Left ventricle myocardium superior (tissue), 1 donor: ENCODE measurements around the gene C1orf52. TPM values are rescaled to one million over a fixed set of nuclear protein-coding genes. Genes with fewer than 3 reads are reported as not detected.

Source experiments
- ATAC-seq: fragments of 200-7000 bp; cut with Tn5 transposase; one replicate; pipeline ENCODE4 v1.9.1; 2020; ENCODE audit warnings: mild to moderate bottlenecking, moderate library complexity
- DNase-seq: peaks from one replicate; pipeline ENCODE4 v3.0.0-alpha.2; 2020
- intact Hi-C: fragments of 100-400 bp; cut with micrococcal nuclease; formaldehyde crosslinking; loops from one replicate; pipeline ENCODE4 v1.11.0; 2022
- long read RNA-seq: library from polyadenylated mRNA; unstranded; transcript quantifications from one replicate; pipeline ENCODE4 v2.0.0, GENCODE V29; 2021
- total RNA-seq: library from RNA; stranded (reverse); fragmentation: NEBNext Ultra II Directional; extraction: Animal tissue kit (Norgen Biotek cat#: 25700); gene quantifications from one replicate; pipeline ENCODE4 v1.2.1, GENCODE V29; 2021
- donor health status: DM: no; HTN: yes; CAD: no; lungs with severe emphysema.

Gene C1orf52
- total RNA-seq = 18.7 TPM
- long read RNA-seq, transcript C1orf52-203 (3 exons, 1,219 nt) = major isoform, 35 of 46 reads
- long read RNA-seq, transcript C1orf52-201 (4 exons, 3,391 nt) = minor isoform, 9 of 46 reads
- long read RNA-seq, partial matches to known transcripts = 0 of 46 reads
- long read RNA-seq, other reads (novel, unspliced or antisense) = 2 of 46 reads

DNA sequence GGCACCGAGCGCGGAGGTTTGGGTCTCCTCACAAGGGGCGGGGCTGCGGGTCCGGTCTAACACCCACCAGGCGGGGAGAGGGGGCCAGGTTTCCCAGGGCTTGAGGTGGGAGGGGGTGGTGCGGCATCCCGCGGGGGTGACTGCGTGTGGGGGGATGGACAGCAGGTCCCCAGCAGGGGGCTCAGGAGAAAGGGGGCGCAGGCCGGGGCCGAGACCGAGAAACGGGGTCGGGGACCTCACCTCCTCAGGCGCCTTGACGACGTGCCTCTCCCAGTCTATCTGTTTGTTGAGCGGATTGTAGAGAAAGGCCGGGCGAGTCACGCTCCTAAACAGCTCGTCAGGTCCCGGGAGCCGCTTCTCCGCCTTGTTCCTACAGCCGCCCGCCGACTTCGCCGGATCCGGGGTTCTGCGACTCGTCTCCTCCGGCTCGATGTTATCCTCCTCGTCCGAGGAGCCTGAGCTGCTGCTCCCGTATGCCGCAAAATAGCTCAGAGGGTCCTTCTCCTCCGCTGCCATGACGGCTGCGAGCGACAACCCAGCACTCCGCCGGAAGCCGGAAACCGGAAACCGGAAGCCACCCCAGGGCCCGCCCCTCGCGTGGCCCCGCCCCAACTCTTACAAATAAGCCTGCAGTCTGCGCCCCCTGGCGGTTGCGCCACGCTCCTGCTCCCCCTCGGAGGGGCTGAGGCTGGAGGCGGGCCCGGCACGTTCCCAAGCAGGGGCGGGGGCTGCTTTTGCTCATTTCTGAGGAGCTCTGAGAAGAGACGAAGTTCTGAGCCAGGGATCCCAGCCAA lies at the start of gene C1orf52:
C1orf52 (minus strand) TSS at position 545 of the 794 bp plus-strand sequence; CDS start at position 516, 29 bp downstream.
- peak; percentile 98 for DNase-seq
- ATAC-seq = peak; percentile 98
- intact Hi-C loops = loop anchor here (5.0 kb wide), 1 partner anchor 312 kb away; no protein-coding TSS in a partner anchor

DNA sequence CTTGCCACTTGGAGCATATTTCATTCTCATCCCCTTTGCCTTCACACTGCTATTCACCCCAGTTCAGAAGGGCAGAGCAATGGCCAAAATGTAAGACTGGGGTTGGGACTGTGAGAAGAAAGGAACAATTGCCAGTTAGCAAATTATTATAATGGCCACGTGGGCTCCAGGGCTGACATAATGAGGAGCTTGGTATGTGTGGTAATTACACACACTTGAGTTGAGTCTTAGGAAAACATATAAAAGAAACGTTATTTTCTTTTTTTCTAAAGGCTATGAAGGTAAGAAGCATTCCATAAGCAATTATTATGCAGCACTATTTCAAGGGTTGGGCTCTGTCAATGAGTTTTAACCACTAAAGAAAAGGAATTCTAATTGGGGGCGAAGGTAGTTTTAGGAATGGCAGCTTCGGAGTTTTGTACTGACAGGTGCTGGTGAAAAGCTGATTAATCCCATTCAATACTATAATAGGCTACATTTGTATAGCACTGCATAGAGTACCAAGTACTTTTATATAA lies 49.4 kb upstream of the C1orf52 start:
- no peak for DNase-seq
- intact Hi-C loops = loop anchor here (2.0 to 5.0 kb wide), 3 partner anchors 88 to 383 kb away; no protein-coding TSS in a partner anchor
- ATAC-seq = no peak

DNA sequence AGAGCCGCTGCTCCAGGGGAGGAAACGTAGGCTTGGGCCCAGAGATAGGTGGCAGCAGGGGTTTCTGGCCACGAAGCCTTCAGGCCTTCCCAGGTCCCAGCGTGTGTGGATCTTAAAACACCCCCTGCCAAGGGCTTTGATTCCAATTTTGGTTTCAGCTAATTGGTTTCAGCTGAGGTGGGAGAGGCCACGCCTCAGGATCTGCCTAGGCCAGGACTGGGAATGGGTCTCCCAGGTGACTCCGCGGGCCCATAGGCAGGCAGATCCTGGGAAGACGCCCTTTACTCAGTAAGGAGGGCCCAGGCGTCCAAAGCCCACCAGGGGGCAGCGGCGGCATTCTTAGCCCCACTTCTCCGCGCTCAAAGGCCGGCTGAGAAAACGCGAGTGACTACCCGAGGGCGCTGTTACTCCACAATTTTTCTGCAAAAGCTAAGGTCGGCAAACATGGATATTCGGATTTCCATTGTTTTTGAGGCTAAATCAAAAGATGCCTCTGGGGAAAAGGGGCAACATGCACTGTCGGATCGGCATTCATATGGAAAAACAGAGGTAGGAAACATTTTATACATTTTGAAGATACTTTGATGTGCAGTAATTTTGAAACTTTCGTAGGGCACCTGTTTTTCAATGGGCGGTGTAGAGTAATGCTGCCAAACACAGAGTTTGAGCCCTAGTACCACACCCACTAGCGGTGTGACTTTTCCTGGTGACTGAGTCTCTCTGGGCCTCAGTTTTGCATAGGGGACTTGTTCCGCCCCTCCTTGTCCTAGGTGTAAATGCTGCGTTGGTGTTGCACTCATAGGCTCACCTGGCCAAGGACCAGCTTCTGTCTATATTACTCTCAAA lies 48.7 kb upstream of the C1orf52 start:
- peak; percentile 99 for ATAC-seq
- intact Hi-C loops = loop anchor here (2.0 to 5.0 kb wide), 3 partner anchors 89 to 384 kb away; no protein-coding TSS in a partner anchor
- DNase-seq = peak; percentile 93

DNA sequence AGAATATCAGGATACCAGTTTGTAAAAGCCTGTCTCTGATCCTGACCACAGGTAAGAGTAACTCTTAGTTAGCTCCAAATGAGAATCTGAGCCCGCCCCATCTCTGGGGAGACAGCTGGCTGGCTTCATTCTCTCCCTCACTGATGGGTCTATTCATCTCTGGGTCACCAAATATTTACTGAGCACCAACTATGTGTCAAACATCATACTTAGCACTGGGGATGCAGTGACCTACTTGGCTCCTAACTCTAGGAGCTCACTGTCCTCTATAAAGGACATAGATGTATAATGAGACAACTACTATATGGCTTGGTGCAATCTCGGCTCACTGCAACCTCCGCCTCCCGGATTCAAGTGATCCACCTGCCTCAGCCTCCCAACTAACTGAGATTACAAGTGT lies 46.8 kb upstream of the C1orf52 start:
- DNase-seq (no peak), ATAC-seq (no peak)
- intact Hi-C loops = loop anchor here (5.0 kb wide), 2 partner anchors 196 to 386 kb away; no protein-coding TSS in a partner anchor

DNA sequence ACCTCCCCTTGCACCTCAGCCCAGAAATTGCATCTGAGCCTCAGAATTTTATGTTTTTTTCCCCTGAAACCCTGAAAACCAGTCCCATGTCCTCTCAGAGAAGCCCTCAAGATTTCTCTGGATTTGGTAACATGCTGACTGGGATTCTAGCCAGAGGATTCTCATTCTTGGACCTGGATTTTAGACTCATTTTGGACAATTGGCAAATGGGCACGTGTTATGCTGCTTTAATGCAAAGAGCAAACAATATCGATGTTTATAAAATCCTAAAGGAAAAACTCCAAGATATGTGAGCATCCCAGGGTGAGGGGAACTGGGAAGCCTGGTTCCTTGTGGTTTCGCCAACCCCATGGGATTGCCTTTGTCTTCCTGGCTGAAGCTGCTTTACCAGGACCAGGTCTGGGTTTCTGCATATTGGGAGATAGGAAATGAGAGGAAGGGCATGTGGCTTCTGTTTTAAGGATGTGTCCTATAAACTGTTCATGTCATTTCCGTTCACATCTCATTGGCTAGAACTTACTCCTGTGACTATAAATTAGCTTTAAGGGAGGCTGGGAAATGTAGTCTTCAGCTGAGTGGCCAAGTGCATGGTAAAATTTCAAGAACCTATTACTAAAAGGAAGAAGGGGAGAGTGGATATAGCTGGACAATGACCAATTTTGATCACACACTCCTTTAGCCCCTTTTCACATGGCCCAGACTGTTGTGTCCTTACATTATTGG lies 44.1 kb upstream of the C1orf52 start:
- ATAC-seq (no peak), DNase-seq (no peak)
- intact Hi-C loops = no loop called here

DNA sequence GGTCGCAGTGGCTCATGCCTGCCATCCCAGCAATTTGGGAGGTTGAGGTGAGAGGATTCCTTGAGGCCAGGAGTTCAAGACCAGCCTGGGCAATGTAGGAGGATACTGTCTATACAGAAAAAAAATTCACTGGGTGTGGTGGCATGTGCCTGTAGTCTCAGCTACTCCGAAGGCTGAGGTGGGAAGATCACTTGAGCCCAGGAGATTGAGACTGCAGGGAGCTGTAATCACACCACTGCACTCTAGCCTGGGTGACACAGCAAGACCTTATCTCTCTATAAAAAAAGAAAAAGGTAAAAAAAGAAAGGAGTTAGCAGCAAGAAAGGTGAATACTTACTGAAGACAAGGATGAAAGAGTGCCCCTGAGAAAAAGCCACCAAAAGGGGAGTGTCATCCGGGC lies 40.7 kb upstream of the C1orf52 start:
- ATAC-seq (no peak), DNase-seq (no peak)
- intact Hi-C loops = no loop called here

DNA sequence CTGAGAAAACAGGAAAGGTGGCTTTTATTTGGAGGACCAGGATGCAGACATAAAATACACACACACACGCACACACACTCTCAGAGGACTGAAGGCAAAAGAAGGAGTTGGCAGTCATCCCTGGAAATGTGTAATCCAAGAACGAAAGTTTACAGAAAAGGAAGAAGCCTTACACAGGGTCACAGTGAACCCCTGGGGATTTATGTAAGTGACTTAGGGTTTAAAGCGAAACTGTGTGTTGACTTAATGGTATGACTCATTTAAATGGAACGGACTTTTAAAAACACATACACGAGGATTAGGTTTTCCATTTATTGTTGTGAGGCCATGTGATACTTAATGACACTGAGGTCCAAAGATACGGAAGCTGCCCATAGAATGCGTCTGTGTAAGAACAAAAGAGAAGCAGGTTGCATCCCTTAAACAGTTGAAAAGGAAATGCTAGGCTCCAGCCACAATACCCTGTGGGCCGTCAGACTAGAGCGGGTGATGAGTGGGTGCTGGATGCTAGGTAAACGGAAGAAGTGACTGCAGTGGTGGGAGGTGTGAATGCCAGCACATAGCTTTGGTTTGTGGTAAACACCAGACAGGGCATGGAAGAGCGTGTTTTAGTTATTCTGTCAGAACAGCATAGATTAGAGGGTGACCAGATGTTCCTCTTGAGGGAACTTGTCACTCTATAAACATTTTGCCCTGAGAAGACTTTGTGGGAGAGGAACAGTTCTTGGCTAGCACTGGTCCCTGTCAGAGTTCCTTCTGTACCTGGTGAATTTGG lies 38.6 kb upstream of the C1orf52 start:
- ATAC-seq (peak; percentile 84), DNase-seq (no peak)
- intact Hi-C loops = no loop called here

DNA sequence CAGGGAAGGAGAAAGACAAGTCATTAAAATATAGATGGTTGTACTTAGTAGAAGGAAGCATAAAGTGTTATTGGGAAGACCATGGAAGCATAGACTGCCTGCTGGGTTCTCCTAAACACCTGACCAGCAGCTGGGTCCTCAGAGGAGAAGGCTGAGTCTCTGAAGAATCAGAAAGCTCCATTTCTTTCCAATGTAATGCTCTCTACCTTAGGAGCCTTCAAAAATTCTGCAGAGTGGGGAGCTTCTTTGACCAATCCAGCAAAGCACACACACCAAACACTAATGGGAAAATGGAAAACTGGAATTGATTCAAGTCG lies 38.0 kb upstream of the C1orf52 start:
- DNase-seq (no peak), ATAC-seq (no peak)
- intact Hi-C loops = no loop called here

DNA sequence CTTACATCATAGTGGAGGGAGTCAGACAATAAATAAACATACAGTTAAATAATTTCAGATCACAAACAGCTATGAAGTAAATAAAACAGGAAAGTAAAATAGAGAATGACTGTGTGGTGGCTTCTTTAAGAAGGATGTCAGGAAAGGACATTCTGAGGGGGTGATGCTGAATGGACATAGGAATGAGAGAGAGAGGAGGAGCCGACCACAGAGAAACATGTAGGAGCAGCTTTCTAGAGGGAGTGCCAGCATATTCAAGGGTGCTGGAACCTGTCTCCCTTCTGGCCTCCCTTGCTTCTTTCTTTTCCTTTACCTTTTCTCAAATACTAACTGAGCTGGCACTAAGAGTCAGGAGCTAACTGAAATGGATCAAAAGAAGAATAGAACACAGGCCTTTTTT lies 37.5 kb upstream of the C1orf52 start:
- intact Hi-C loops = no loop called here
- no peak for ATAC-seq
- no peak for DNase-seq

DNA sequence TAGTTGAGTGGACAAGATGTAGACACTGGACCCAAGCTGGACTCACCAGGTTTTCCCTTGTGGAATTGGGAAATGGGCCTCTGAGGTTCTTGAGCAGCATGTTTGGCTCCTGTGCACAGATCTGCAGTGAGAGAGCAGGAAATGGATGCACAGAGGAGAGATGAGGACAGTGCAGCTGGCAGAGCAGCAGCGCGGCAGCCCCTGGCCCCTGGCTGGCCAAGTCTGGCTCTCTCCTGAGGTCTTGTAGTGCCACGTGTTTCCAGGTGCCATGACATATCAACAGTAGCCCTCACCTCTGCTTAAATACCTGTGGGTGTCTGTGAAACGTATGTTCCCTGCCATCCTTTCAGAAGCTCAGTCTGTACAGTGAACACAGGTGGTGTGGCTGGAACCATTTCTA lies 36.2 kb upstream of the C1orf52 start:
- DNase-seq (no peak), ATAC-seq (no peak)
- intact Hi-C loops = no loop called here

DNA sequence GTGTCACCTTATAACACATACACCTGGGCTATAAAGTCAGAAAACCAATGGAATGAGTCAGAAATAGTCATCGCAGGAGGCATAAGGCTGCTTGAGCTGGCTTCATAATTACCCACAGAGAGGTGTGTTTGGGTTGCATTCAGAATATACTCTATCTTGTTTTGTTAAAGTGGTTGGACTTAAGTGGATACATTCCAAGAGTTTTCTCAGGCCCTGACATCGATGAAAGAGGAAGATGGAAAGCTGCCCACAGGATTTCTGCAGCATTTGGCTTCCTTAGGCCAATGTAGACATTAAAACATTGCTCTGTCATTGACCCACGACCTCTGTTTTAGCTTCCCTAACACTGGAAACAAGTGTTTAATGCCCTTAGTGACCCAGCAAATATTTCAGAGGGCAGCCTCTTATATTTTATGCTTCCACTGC lies 35.6 kb upstream of the C1orf52 start:
- DNase-seq (no peak), ATAC-seq (no peak)
- intact Hi-C loops = no loop called here

DNA sequence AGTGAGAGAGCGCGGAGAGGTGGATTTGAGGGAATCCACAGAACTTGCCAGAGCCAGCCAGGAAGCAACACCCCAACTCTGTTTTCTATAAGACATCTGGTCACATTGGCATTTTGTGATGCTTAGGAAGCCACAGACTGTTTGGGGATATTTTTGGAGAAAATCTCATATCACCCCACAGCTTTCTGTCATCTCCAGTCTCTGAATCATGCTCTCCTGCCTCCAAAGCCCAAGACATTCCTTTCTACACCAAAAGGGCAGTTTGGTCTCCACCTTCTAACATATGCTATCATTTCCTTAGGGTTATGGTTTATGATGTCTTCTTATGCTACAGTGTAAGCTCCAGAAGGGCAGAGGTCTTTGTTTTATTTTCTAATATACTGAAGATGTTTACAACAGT lies 31.4 kb upstream of the C1orf52 start:
- no peak for DNase-seq
- ATAC-seq = no peak
- intact Hi-C loops = no loop called here

DNA sequence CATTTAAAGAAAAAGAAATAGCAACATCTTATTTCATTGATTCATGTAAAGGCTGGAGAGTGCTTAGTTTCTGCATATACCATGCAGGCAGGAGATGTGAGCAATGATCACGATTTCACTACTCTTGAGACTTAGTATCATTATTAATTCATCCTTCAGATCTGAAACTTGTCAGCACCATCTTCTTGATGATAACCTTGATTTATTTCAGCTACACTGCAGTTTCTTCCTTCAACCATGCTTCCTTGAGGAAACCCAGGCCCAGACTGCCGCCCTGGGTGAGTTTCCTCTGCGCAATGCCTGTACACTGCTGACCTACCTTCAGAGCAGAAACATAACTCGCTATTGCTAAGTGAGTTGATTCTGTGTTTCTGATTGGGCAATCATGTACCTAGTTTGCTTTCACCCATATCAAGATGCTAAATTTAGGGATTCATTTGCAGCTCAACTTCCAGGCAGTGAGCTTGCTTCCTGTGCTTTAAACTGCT lies 30.4 kb upstream of the C1orf52 start:
- ATAC-seq = peak; percentile 78
- intact Hi-C loops = no loop called here
- DNase-seq = no peak

DNA sequence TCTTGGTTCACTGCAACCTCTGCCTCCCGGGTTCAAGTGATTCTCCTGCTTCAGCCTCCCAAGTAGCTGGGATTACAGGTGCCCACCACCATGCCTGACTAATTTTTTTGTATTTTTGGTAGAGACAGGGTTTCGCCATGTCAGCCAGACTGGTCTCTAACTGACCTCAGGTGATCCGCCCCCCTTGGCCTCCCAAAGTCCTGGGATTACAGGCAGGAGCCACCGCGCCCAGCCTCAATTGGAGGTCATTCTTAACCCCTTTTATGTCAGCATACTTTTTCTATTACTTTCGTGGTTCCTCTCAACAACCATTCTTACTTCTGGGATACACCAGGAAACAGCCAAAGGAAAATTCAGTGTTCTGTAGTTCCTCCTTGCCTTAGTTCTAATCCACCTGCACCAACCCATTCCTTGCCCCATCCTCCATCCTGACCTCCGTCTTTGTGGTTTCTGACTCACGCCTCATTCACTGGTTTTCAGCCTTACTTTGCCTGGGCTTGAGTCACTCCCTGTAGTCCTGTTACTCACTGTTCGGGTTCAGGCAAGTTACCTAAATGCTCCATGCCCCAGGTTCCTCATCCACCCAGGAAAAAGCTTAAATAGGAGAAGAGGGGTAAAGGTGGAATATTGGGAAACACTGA lies 29.9 kb upstream of the C1orf52 start:
- ATAC-seq (no peak), DNase-seq (no peak)
- intact Hi-C loops = no loop called here

DNA sequence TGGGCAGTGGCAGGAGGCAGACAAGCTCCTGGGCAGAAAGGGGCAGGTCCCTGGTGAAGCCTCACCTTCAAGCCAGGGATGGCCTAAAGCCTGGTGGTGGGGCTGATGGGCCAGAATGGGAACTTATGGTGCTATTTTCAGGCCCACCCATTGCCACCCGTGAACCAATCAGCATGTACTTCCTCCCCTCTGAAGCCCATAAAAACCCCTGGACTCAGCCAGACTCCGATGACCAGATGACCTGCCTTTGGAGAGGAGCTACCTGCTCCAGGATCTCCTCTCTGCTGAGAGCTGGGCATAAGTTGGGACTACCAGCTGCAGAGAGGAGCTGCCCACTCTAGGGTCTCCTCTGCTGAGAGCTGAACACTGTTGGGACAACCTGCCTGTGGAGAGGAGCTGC lies 24.7 kb upstream of the C1orf52 start:
- ATAC-seq (no peak), DNase-seq (no peak)
- intact Hi-C loops = no loop called here

DNA sequence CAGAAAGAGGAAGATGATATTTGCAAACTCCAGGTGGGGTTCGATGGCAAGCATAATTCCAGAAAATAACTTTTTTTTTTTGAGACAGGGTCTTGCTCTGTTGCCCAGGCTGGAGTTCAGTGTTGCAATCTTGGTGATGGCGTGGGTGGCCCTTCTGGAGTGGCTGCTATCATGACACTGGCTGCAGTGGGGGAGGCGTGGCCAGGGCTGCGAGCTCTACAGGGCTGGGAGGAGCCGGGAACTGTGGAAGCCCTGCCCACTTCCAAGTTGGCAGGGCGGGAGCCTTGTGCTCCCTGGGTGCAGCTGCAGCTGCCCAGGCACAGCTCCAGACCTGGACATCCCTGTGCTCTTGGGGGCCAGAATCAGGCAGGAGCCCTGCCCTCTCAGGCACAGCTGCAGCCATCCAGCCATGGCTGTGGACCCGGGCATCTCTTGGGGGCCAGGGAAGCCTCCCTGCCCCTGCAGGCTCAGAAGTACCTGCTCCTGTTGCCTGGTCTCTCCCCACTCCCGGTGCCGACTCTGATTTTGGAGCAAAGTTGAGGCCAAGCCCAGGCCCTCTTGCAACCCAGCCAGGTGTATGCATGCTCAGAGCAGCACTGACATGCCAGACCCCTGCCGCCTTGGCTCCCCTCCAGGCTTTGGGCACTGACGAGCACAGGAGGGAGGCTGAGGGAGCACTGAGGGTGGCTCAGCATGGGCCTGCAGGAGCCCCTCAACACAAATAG lies 24.2 kb upstream of the C1orf52 start:
- DNase-seq (peak; percentile 50), ATAC-seq (peak; percentile 74)
- intact Hi-C loops = no loop called here

DNA sequence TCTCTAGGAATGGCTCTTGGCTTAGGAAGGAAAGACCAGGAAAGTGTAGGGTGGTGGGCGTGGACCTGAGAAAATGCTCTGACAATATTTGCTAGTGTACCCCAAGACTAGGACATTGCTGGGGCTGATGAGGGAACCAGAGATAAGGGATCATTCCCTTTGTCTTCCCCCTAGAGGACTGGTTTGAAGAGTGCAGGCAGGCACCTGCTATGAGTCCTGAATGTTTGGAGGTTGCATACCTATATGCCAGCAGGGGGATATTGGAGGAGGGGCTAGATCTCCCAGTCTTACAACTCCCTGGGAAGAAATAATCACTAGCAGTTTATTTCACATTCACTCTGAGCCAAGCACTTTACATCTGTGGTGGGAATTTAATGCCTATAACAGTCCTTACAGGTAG lies 23.0 kb upstream of the C1orf52 start:
- no peak for ATAC-seq
- intact Hi-C loops = no loop called here
- no peak for DNase-seq
